Breast epithelium (tissue), 3 donors: ENCODE measurements around the gene COL9A3.

Source experiments
- POLR2A ChIP-seq: fragments of 450-650 bp; IDR thresholded peaks from one replicate; pipeline ENCODE4 v1.6.1; 2016; ENCODE audit warnings: antibody characterized with exemption, mild to moderate bottlenecking, moderate library complexity
- POLR2AphosphoS5 ChIP-seq, 3 donors: sonication (generic); formaldehyde crosslinking; IDR thresholded peaks; one replicate each; pipeline ENCODE4 v1.6.1; 2017; ENCODE audit warnings: antibody characterized with exemption in 3 of 3
- TF ChIP-seq, protein P1 (sequence below), 3 donors: fragments of 450-650 bp; IDR thresholded peaks; one replicate each; pipeline ENCODE4 v1.5.1; 2016 to 2017; ENCODE audit warnings: antibody characterized with exemption in 3 of 3, mild to moderate bottlenecking in 3 of 3, moderate library complexity in 3 of 3

DNA sequence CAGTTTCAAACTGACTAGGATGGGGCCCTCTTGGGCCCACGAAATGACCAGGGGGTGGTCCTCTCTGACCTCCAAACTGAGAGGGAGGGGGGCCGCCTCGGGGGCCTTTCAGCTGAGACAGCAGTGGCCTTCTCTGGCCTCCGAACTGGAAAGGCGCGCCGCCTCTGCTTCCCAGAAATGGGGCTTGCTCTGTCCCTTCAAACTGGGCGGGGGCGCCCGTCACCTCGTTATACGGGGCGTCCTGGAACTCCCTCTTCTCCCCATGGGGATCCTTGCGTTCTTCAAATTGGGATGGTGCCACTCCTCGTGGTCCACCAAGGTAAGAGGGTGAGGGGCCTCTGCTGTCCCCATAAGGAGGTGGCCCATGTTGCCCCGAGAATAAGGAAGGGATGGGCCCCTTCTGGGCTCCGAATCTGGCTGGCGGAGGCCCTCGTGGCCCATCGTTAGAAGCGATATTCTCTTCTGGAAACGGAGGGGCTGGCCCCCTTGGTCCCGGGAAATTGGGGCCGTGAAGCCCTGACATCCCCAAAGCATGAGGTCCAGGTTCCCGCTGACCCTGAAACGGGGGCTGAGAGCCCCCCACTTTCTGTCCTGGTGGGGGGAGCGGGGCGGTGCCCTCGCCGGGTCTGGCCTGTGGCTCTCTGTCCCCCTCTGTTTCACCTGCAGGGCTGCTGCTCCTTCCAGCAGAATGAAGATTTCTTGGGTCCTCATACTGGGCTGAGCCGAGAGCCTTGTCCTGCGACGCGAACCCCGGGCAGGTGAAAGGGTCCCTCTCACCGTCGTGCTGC lies 63.5 kb downstream of the COL9A3 start:
- TF ChIP-seq, protein P1, sequence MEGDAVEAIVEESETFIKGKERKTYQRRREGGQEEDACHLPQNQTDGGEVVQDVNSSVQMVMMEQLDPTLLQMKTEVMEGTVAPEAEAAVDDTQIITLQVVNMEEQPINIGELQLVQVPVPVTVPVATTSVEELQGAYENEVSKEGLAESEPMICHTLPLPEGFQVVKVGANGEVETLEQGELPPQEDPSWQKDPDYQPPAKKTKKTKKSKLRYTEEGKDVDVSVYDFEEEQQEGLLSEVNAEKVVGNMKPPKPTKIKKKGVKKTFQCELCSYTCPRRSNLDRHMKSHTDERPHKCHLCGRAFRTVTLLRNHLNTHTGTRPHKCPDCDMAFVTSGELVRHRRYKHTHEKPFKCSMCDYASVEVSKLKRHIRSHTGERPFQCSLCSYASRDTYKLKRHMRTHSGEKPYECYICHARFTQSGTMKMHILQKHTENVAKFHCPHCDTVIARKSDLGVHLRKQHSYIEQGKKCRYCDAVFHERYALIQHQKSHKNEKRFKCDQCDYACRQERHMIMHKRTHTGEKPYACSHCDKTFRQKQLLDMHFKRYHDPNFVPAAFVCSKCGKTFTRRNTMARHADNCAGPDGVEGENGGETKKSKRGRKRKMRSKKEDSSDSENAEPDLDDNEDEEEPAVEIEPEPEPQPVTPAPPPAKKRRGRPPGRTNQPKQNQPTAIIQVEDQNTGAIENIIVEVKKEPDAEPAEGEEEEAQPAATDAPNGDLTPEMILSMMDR (IDR thresholded peaks at IDR 0.05), result no peak
- TF ChIP-seq POLR2AphosphoS5 (IDR thresholded peaks at IDR 0.05), result no peak
- no peak for TF ChIP-seq POLR2A
